ENCODE measurements around the gene CCDC112.

- TF ChIP-seq CTCF (IDR thresholded peaks at IDR 0.05) (no peak), POLR2A (IDR thresholded peaks at IDR 0.05) (no peak)
Measured at GRCh38 chr5:115263078-115263380, 33.4 kb downstream of the CCDC112 start.
